GM12872 (cell line): ENCODE measurements around the gene STIP1.

Experiments used
- CTCF ChIP-seq: IDR thresholded peaks from 3 replicates; pipeline ENCODE4 v1.5.1; 2011; ENCODE audit warnings: low read depth, mild to moderate bottlenecking, low read length, moderate library complexity; ENCODE audit not compliant: insufficient read depth

STIP1 gene

GRCh38 chr11:64211181-64211872, 25.4 kb downstream of the STIP1 start:
- TF ChIP-seq CTCF = no peak

- TF ChIP-seq CTCF = peak; percentile 21; the same call in 1 of the 3 replicates
These were observed 30.9 kb downstream of the STIP1 start for GRCh38 chr11:64216879-64217278.

GRCh38 chr11:64218628-64219353, 32.8 kb downstream of the STIP1 start:
- TF ChIP-seq CTCF = no peak

GRCh38 chr11:64219354-64219684, 33.3 kb downstream of the STIP1 start:
- TF ChIP-seq CTCF = no peak

- no peak for TF ChIP-seq CTCF
These were observed 33.8 kb downstream of the STIP1 start for GRCh38 chr11:64219755-64220154.

GRCh38 chr11:64220271-64220670, 34.3 kb downstream of the STIP1 start:
- TF ChIP-seq CTCF = no peak

- no peak for TF ChIP-seq CTCF
These were observed 34.8 kb downstream of the STIP1 start for GRCh38 chr11:64220798-64221197.
